Heart left ventricle (tissue), 16 donors: ENCODE results near the gene SUPT3H. TPM values are rescaled to one million over a fixed set of nuclear protein-coding genes. Genes with fewer than 3 reads are reported as not detected.

Experiments used
- ATAC-seq, 4 donors: fragments of 200-7000 bp; cut with Tn5 transposase; one replicate each; pipeline ENCODE4 v1.9.1; 2020 to 2022; ENCODE audit warnings: moderate library complexity in 4 of 4, mild to moderate bottlenecking in 3 of 4, moderate number of reproducible peaks in 1 of 4
- DNase-seq, 5 donors: peaks; one replicate each; pipeline ENCODE4 v3.0.0-alpha.2; 2020
- H3K27ac ChIP-seq, 12 donors: fragments of 200-600 bp; sonication (generic) in 4 of 12; one replicate each; pipeline versions ENCODE4 v1.5.0 to v1.8.0; 2016 to 2022; ENCODE audit warnings: mild to moderate bottlenecking in 2 of 12
- H3K27me3 ChIP-seq, 9 donors: fragments of 200-600 bp; sonication (generic) in 2 of 9; one replicate each; pipeline versions ENCODE4 v1.5.1 to v1.8.0; 2016 to 2022; ENCODE audit warnings: mild to moderate bottlenecking in 3 of 9
- H3K36me3 ChIP-seq, 9 donors: fragments of 200-600 bp; sonication (generic) in 2 of 9; one replicate each; pipeline versions ENCODE4 v1.5.0 to v1.8.0; 2018 to 2022; ENCODE audit warnings: mild to moderate bottlenecking in 2 of 9
- H3K4me1 ChIP-seq, 12 donors: fragments of 200-600 bp; sonication (generic) in 4 of 12; one replicate each; pipeline versions ENCODE4 v1.5.0 to v1.8.0; 2016 to 2022; ENCODE audit warnings: mild to moderate bottlenecking in 3 of 12
- H3K4me3 ChIP-seq, 12 donors: fragments of 200-600 bp; sonication (generic) in 4 of 12; one replicate each; pipeline versions ENCODE4 v1.5.0 to v1.8.0; 2017 to 2022; ENCODE audit warnings: mild to moderate bottlenecking in 9 of 12, moderate library complexity in 4 of 12
- H3K9me3 ChIP-seq, 12 donors: fragments of 200-600 bp; sonication (generic) in 4 of 12; one replicate each; pipeline versions ENCODE4 v1.5.0 to v1.8.0; 2016 to 2022; ENCODE audit warnings: mild to moderate bottlenecking in 1 of 12
- POLR2A ChIP-seq, 2 donors: fragments of 450-650 bp; IDR thresholded peaks; one replicate each; pipeline ENCODE4 v1.6.1; 2017; ENCODE audit warnings: antibody characterized with exemption in 2 of 2, mild to moderate bottlenecking in 2 of 2, moderate library complexity in 2 of 2
- WGBS, 4 donors: extraction: QIAGEN DNeasy Blood & Tissue Kit in 2 of 4; methylation state at CpG; one replicate each; pipeline versions ENCODE4 v1.1.5 to v1.1.7; 2013 to 2018; 5-methylcytosine and 5-hydroxymethylcytosine counted together
- intact Hi-C, 10 donors: fragments of 100-400 bp; cut with DNase I; formaldehyde crosslinking; loops; one replicate each; pipeline versions ENCODE4 v1.11.1 to v1.14.2; 2022
- polyA plus RNA-seq, 2 donors: library from polyadenylated mRNA; stranded (reverse); fragments of 200-250 nt; gene quantifications; one replicate each; pipeline ENCODE4 v1.2.3, GENCODE V29; 2013
- total RNA-seq, 9 donors: library from RNA; depleted of rRNA in 2 of 9; stranded (reverse); fragments of >200 nt in 2 of 9; fragmentation: NEBNext Ultra II Directional in 3 of 9; extraction: Animal tissue kit (Norgen Biotek cat#: 25700) in 3 of 9; gene quantifications; one replicate each; pipeline versions ENCODE4 v1.1.0 to v1.2.4, GENCODE V29; 2016 to 2023
- TF ChIP-seq, protein P1 (sequence below), 12 donors: fragments of 200-600 bp; sonication (generic) in 4 of 12; IDR thresholded peaks; one replicate each; pipeline versions ENCODE4 v1.5.0 to v1.8.0; 2018 to 2022; ENCODE audit warnings: antibody characterized with exemption in 12 of 12, mild to moderate bottlenecking in 5 of 12
- donor health status: ischemic (EF 13 %, LVEDD 7.1; RV severe dilation, severe dysfunction).
- donor health status: healthy with polysubstance abuse.
- donor health status: DM: no; HTN: yes; CAD: no.
- donor health status: DM: no; HTN: no; CAD: no.
- donor health status: ischemic (EF 25% LVEDD 6.9; RV normal size, moderate dysfunction).
- donor health status: ischemic (EF 25% LVEDD 5.7; RV mildly dilated, moderate dysfunction).
- donor health status: healthy.
- donor health status: DM: yes; HTN: yes; CAD: no.
- donor health status: ischemic (EF 35%, LVEDD 5.7; RV mildly dilated, moderate dysfunction).
- donor health status: nonischemic (EF 11% LVEDD 7.7; RV severe dilation, severe dysfunction).
- donor health status: DM: yes; HTN: yes; CAD: no.
- donor health status: PGD.
- donor health status: ischemic (EF 29% LVEDD 5.4; RV normal size, mild dysfunction).
- donor health status: nonischemic (EF 23%, LVEDD 6.1; RV moderate dilation, normal function).

The SUPT3H gene
- total and polyA plus RNA-seq, 11 donors, result 1.5 to 8.1 (median 4.1) TPM

DNA sequence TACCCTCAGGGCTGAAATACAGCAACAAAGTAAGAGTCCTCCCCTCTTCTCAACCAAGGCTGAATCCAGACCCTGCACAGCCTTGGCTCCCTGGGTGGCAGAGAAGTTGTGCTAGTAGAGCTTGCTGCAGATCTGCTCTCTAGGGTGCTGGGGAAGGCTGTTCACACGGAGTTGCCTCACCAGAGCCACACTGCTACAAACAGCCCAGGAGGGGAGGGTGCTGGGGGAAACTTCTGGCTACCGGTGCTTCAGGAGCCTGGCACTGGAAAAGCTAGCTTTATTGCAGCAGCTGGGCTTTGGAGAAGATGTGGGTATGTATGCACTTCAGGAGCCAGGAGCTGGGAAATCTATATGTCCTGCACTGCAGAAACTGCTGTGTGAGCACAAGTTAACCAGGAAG is 37.6 kb upstream of the SUPT3H start:
- DNase-seq (no peak), ATAC-seq (no peak)
- Histone ChIP-seq H3K36me3 (no peaks in the 10 kb centered on the region), H3K9me3 (no peaks in the 10 kb centered on the region), H3K4me1 (peaks cover 0 to 12% (median 4%) of the 10 kb centered on the region in 12 donors), H3K27ac (no peak overlapping the region), H3K27me3 (peaks cover 2 to 38% (median 15%) of the 10 kb centered on the region in 9 donors), H3K4me3 (no peak overlapping the region)
- TF ChIP-seq, protein P1, sequence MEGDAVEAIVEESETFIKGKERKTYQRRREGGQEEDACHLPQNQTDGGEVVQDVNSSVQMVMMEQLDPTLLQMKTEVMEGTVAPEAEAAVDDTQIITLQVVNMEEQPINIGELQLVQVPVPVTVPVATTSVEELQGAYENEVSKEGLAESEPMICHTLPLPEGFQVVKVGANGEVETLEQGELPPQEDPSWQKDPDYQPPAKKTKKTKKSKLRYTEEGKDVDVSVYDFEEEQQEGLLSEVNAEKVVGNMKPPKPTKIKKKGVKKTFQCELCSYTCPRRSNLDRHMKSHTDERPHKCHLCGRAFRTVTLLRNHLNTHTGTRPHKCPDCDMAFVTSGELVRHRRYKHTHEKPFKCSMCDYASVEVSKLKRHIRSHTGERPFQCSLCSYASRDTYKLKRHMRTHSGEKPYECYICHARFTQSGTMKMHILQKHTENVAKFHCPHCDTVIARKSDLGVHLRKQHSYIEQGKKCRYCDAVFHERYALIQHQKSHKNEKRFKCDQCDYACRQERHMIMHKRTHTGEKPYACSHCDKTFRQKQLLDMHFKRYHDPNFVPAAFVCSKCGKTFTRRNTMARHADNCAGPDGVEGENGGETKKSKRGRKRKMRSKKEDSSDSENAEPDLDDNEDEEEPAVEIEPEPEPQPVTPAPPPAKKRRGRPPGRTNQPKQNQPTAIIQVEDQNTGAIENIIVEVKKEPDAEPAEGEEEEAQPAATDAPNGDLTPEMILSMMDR (IDR thresholded peaks at IDR 0.05), result no peak
- no peak for TF ChIP-seq POLR2A (IDR thresholded peaks at IDR 0.05)
- intact Hi-C loops, result loop anchor here in 7 of 10 donors (5.0 to 10.0 kb wide), 3 partner anchors 758 to 943 kb away; no protein-coding TSS in a partner anchor
- WGBS, 4 donors, result 33 to 49% (median 39%) methylated on average over 2 of the region's 2 CpGs

DNA sequence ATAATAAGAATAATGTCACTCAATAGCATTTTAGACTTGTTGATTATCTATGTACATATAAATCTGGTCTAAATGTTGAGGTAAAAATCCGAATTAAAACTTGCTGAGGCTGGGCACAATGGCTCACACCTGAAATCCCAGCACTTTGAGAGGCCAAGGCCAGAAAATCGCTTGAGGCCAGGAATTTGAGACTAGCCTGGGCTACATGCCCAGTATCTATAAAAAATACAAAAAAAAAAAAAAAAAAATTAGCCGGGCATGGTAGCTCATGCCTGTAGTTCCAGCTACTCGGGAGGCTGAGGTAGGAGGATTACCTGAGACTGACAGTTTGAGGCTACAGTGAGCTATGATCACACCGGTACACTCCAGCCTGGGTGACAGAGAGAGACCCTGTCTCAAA is 34.2 kb upstream of the SUPT3H start:
- Histone ChIP-seq H3K4me3 (no peak overlapping the region), H3K4me1 (no peaks in the 10 kb centered on the region), H3K36me3 (no peaks in the 10 kb centered on the region), H3K27ac (no peak overlapping the region), H3K27me3 (peaks cover 0 to 18% (median 0%) of the 10 kb centered on the region in 9 donors), H3K9me3 (no peaks in the 10 kb centered on the region)
- intact Hi-C loops, result loop anchor here in 2 of 10 donors (10.0 kb wide), 1 partner anchor 757 kb away; no protein-coding TSS in a partner anchor
- DNase-seq, result no peak
- no peak for ATAC-seq
- 87 to 92% (median 90%) methylated on average over 5 of the region's 5 CpGs for WGBS, 4 donors
- TF ChIP-seq, protein P1 (IDR thresholded peaks at IDR 0.05), result no peak
- TF ChIP-seq POLR2A (IDR thresholded peaks at IDR 0.05), result no peak

DNA sequence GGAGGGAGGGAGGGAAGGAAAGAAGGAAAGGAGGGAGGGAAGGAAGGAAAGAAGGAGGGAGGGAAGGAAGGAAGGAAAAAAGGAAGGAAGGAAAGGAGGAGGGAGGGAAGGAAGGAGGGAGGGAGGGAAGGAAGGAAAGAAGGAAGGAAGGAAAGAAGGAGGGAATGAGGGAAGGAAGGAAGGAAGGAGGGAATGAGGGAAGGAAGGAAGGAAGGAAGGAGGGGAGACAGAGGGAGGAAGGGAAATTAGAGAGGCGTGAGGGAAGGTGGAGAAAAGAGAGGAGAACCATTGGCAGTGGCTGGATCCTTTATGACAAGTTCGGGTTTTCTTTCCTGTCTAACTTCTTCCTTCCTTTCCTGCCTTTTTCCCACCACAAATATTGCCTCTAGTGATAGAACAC is 22.3 kb upstream of the SUPT3H start:
- intact Hi-C loops, result no loop called here

DNA sequence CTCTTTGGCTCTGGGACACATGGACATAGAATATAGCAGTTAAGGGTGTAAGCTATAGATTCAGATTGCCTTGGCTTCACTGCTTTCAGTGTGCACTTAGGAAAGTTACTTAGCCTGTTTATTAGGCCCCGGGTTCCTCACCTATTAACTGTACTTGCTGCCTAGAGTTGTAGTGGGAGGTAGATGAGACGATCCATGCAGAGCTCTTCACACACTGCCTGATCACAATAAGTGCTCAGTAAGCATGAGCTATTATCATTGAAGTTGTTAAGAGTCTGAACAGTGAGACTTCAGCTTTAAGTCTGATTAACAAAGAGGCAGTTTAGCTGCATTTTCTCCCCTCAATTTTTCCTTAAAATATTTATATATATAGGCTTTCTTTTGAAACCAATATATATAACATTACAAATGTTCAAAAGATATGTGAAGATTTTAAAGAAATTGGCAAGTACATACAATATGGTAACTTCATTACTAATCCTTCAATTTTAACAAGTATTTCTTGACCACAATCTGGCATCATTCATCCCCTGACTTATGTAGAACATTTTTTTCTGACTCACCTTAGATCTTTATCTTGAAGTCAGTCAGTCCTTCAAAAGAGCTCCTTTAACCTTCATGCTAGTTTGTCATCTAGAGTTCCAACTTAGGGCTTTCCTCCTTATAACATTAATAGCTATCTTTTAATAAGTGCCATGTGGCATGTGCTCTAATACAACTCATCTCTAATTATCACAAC is 20.5 kb upstream of the SUPT3H start:
- ATAC-seq (no peak), DNase-seq (no peak)
- H3K36me3 ChIP-seq, result no peaks in the 10 kb centered on the region
- H3K27me3 ChIP-seq, result peaks cover 0 to 8% (median 0%) of the 10 kb centered on the region in 9 donors
- no peaks in the 10 kb centered on the region for H3K4me1 ChIP-seq
- H3K27ac ChIP-seq, result no peak overlapping the region
- intact Hi-C loops, result no loop called here
- H3K4me3 ChIP-seq, result no peak overlapping the region
- no peak for TF ChIP-seq POLR2A (IDR thresholded peaks at IDR 0.05)
- TF ChIP-seq, protein P1 (IDR thresholded peaks at IDR 0.05), result no peak
- WGBS, 4 donors, result 74 to 78% (median 75%) methylated on average over 2 of the region's 2 CpGs
- H3K9me3 ChIP-seq, result peaks cover 0 to under 1% (median 0%) of the 10 kb centered on the region in 12 donors

More for the DNA sequence above, 22.3 kb upstream of the SUPT3H start:
- Histone ChIP-seq H3K27me3 (peaks cover 0 to 8% (median 0%) of the 10 kb centered on the region in 9 donors), H3K4me3 (no peak overlapping the region), H3K4me1 (no peaks in the 10 kb centered on the region), H3K9me3 (no peaks in the 10 kb centered on the region), H3K36me3 (no peaks in the 10 kb centered on the region), H3K27ac (no peak overlapping the region)
- ATAC-seq, result no peak
- WGBS, 4 donors, result 76 to 95% (median 78%) methylated on average over 2 of the region's 2 CpGs
- DNase-seq, result no peak
- TF ChIP-seq POLR2A (IDR thresholded peaks at IDR 0.05), result no peak
- TF ChIP-seq, protein P1 (IDR thresholded peaks at IDR 0.05), result no peak
